HepG2 (cell line): ENCODE data around the gene SAP30. TPM values are rescaled to one million over a fixed set of nuclear protein-coding genes. Genes with fewer than 3 reads are reported as not detected.
A peak's percentile ranks its signal among the peaks of the same experiment; 100 is the strongest.

ENCODE experiments used
- ATF6 ChIP-seq: sonication (generic); formaldehyde crosslinking; conservative IDR thresholded peaks from 2 replicates; pipeline ENCODE4 v1.4.0; 2020; ENCODE audit warnings: missing genetic modification reagents
- DZIP1 ChIP-seq: sonication (generic); formaldehyde crosslinking; IDR thresholded peaks from 2 replicates; pipeline ENCODE4 v1.5.0; 2020; ENCODE audit warnings: mild to moderate bottlenecking, missing genetic modification reagents
- MAZ ChIP-seq, 2 experiments: sonication (generic) in 1 of 2; formaldehyde crosslinking in 1 of 2; IDR thresholded peaks; 2 replicates each; pipeline versions ENCODE4 v1.5.0 to v1.6.1; 2012 to 2020; ENCODE audit warnings: low read depth in 2 of 2, mild to moderate bottlenecking in 2 of 2, borderline replicate concordance in 1 of 2, improper control_type of control experiment in 1 of 2, low read length in 1 of 2, missing genetic modification reagents in 1 of 2, moderate library complexity in 1 of 2
- NR3C1 ChIP-seq: sonication (generic); formaldehyde crosslinking; IDR thresholded peaks from 2 replicates; pipeline ENCODE4 v1.4.0; 2020; ENCODE audit warnings: missing genetic modification reagents
- PRDM4 ChIP-seq: sonication (generic); formaldehyde crosslinking; IDR thresholded peaks from 2 replicates; pipeline ENCODE4 v1.9.0; 2021; ENCODE audit warnings: missing genetic modification reagents, borderline replicate concordance
- STAG1 ChIP-seq: sonication (generic); formaldehyde crosslinking; IDR thresholded peaks from 2 replicates; pipeline ENCODE4 v1.4.0; 2020; ENCODE audit warnings: missing genetic modification reagents
- ZFP82 ChIP-seq: sonication (generic); formaldehyde crosslinking; IDR thresholded peaks from 2 replicates; pipeline ENCODE4 v1.5.1; 2020; ENCODE audit warnings: mild to moderate bottlenecking, missing genetic modification reagents, borderline replicate concordance
- ZNF260 ChIP-seq: sonication (generic); formaldehyde crosslinking; IDR thresholded peaks from 2 replicates; pipeline ENCODE4 v1.4.0; 2020; ENCODE audit warnings: missing genetic modification reagents, low read depth, mild to moderate bottlenecking, borderline replicate concordance
- ZNF407 ChIP-seq: sonication (generic); formaldehyde crosslinking; IDR thresholded peaks from one replicate; pipeline ENCODE4 v1.5.1; 2020; ENCODE audit warnings: mild to moderate bottlenecking, missing genetic modification reagents; ENCODE audit errors: not compliant biosample characterization
- ZNF547 ChIP-seq: sonication (generic); formaldehyde crosslinking; IDR thresholded peaks from 2 replicates; pipeline ENCODE4 v1.5.1; 2020; ENCODE audit warnings: mild to moderate bottlenecking, missing genetic modification reagents
- ZNF589 ChIP-seq: sonication (generic); formaldehyde crosslinking; conservative IDR thresholded peaks from 2 replicates; pipeline ENCODE4 v1.8.0; 2022; ENCODE audit warnings: mild to moderate bottlenecking, moderate library complexity, missing genetic modification reagents
- polyA plus RNA-seq, 8 experiments: library from polyadenylated mRNA; depleted of rRNA in 3 of 8; stranded (reverse) in 7 of 8; unstranded in 1 of 8; fragments of >200 nt; fragmentation: Illumina TruSeq in 4 of 8; extraction: Trizol in 4 of 8; gene quantifications; 2 replicates each; pipeline versions ENCODE4 v1.2.1 to v1.2.3, GENCODE V29; 2011 to 2016; ENCODE audit warnings: low read depth in 4 of 8, missing spikeins in 1 of 8, mixed read lengths in 1 of 8; ENCODE audit not compliant: insufficient read depth in 1 of 8
- total RNA-seq, 5 experiments: library from RNA; depleted of rRNA; stranded (reverse); fragments of >200 nt; fragmentation: Illumina TruSeq; extraction: Trizol; gene quantifications; 2 replicates each; pipeline ENCODE4 v1.2.3, GENCODE V29; 2016; ENCODE audit warnings: low read depth in 1 of 5

The SAP30 gene
- total and polyA plus RNA-seq, 2 of the 13 experiments (the other 11 are each of a cell fraction or from before 2014, with no cell fraction given) = 14.2 to 25.1 TPM

GRCh38 chr4:173334085-173334890 lies 36.5 kb upstream of the SAP30 start, which contains the start of gene HMGB2 (continued):
- TF ChIP-seq DZIP1 (CRISPR knock-in tag) = no peak
- no peak for TF ChIP-seq ZNF407 (CRISPR knock-in tag)
- peak; percentile 25; the same call in 1 of the 2 replicates for TF ChIP-seq PRDM4 (CRISPR knock-in tag)
- no peak for TF ChIP-seq ATF6
- TF ChIP-seq MAZ (IDR thresholded peaks at IDR 0.05; ENCODE audit: borderline replicate concordance, low read depth, low read length) = 0 out of 2 replicates have a peak, but pooled peaks have one; percentile 14
- 0 out of 2 replicates have a peak, but pooled peaks have one; percentile 42 for TF ChIP-seq MAZ (CRISPR knock-in tag; IDR thresholded peaks at IDR 0.05; ENCODE audit: low read depth)
- TF ChIP-seq ZNF547 (CRISPR knock-in tag) = no peak; the same call in none of the 2 replicates
- TF ChIP-seq NR3C1 (CRISPR knock-in tag) = no peak
- TF ChIP-seq ZFP82 (CRISPR knock-in tag) = no peak
- TF ChIP-seq STAG1 = no peak
- TF ChIP-seq ZNF260 (CRISPR knock-in tag) = no peak
- TF ChIP-seq ZNF589 (CRISPR knock-in tag) = peak; percentile 92
